Right renal pelvis (tissue), 4 donors: Measurements from ENCODE around the gene PARD3. TPM values are rescaled to one million over a fixed set of nuclear protein-coding genes. Genes with fewer than 3 reads are reported as not detected.
"Not testable (repeated sequence)": the region's sequence is repeated elsewhere in the genome, so short reads cannot be mapped to it uniquely, and the experiment has no call there.

Source experiments
- DNase-seq, 4 donors: peaks; one replicate each; pipeline ENCODE4 v3.0.0-alpha.2; 2013; ENCODE audit warnings: low read depth in 4 of 4, low spot score in 3 of 4, missing footprints in 1 of 4
- polyA plus RNA-seq, 4 donors: library from polyadenylated mRNA; unstranded; fragments of 120-200 nt; gene quantifications; one replicate each; pipeline ENCODE4 v1.2.1, GENCODE V29; 2013; ENCODE audit not compliant: insufficient read length in 4 of 4

Gene PARD3
- polyA plus RNA-seq, 4 donors = 62.1 to 76.2 (median 71.3) TPM

DNA sequence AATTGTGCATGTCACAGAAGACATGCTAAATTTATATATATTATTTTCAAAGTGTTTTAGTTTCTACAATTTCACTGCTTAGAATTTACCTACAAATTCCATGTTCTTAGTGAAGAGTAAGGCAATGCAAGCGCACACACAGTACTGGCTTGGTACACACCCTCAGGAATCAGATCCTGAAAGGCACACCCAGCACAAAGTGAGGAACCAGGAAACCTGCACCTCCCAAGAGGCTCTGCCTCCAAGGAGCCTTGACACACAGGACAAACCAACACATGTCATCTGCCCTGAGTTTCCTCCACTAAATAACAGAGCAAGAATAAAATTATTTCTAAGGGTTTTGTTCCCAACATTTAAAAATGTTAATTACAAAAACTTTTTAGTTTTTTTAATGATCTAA, 156.2 kb downstream of the PARD3 start:
- no peak for DNase-seq

- DNase-seq = no peak
Observed at GRCh38 chr10:34656661-34657060, 158.4 kb downstream of the PARD3 start.

DNA sequence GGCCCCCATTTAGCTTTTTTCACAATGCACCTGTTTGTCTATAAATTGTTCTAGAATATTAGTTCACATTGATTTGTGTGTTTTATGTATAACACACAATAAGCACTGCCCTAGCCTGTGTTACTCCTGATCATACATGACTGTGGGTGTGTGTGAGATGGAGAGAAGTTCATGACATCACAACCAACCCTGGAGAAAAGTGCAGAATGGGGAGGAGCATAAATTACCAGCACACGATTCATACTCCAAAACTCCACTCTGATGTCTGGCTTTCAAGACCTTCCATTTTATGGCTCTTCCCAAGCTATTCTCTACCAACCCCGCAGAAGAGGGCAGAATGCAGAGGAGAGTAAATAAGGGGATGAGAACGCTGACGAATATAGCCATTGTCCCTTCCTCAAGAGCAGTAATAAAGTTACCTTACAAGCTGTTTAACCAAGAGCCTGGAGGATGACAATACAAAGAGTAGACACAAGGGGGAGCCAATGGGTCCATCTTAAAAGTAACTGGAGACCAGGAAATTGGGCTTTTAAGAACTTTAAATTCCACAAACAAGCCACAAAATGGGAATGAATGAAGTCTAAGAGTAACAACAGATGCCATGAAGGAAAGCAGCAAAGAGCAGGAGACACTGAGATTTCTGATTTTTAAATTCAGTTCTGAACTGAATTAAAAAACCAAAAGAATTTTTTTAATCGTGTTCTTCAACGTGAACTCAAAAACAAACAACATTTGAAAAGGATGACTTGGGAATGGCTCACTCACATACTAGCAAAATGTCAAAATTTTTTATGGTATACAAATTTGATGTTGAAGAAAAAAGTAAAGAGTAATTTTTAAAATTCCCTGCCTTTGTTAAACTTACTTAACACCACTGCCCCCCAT, 159.6 kb downstream of the PARD3 start:
- DNase-seq = peak; percentile 56 to 70 (median 66)

GRCh38 chr10:34654211-34654610, 160.9 kb downstream of the PARD3 start:
- DNase-seq = no peak

DNA sequence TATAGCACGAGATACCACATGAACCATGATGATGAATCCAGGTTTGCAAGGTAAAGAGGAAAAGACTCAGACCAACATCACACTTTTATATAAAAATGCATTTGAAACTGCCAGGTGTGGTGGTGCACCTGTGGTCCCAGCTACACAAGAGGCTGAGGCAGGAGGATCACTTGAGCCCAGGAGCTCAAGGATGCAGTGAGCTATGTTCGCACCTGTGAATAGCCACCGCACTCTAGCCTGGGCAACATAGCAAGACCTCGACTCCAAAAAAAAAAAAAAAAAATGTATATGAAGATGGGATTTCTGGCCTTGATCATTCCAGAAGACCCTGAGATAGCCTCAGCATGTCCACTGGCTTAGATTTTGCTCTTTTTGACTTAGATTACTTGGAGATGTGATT, 161.6 kb downstream of the PARD3 start:
- DNase-seq = no peak

DNA sequence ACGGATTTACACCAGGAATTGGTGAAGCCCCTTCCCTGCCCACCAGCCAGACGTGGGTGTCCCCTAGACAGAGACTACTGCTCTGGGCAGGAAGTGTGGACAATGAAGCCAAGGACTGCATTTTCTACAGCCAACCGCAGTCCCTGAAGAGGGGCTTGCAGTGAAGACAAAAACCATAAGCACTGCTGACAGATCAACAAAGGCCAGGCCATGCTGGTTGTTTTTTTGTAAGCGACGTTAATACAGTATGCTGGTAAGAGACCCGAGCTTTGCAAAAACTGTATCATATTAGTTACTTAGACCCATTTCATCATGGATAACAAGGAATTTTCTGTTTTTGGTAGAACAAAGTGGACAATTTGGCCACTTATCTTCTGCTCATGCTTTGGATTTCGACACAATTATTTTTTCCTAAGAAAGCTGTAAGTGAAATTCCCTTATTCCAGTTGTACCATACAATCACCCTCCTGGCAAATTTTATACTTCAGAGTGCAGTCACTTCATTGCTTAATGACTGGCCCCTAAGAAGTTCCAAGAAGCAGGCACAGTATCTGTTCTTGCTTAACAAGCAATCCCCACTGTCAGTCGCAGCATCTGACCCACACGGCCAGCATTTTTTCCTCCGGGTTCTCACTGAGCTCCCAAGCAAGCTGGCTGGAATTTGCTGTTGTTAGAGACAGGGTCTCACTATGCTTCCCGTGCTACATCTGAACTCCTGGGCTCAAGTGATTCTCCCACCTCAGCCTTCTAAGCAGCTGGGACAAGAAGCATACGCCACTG, 163.5 kb downstream of the PARD3 start:
- DNase-seq = no peak

DNA sequence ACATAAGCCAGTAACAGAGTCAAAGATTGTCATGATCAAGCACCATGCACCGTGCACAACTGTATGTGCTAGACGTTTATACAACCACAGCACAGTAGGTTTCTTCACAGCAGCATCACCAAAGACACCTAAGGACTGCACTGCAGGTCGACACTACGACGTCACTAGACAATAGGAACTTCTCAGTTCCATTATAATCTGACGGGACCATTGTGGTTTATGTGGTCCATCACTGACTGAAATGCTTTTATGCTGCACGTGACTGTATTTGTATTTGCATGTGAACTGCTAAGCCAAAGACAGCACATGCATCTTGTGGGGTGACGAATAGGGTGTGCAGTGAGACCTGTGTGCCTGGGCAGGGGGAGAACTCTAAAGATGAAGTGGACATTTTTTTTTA, 164.9 kb downstream of the PARD3 start:
- no peak for DNase-seq

DNA sequence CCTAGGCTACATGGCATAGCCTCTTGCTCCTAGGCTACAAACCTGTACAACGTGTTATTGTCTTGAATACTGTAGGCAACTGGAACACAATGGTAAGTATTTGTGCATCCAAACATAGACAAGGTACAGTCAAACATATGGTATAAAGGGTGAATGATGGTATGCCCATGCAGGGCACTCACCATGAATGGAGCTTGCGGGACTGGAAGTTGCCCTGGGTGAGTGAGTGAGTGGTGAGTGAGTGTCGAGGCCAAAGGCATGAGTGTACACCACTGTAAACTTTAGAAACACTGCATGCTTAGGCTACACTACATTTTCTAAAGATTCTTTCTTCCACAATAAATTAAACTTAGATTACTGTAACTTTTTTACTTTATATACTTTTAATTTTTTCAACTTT, 165.7 kb downstream of the PARD3 start:
- DNase-seq = no peak

DNA sequence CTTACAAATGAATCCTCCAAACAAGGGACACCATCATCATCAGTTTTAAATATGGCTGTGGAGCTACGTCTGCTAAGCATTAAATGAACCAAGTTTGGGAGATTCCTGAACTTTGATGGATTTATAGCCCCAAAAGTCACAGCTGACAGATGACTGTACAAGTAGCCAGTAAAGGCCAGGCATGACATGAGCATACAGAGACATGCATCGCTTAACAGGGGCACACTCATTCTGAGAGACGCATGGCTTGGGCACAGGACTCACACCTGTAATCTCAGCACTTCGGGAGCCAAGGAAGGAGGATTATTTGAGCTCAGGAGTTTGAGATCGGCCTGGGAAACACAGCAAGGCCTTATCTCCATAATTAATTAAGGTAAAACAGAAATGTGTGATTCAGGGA, 166.2 kb downstream of the PARD3 start:
- no peak for DNase-seq

- no peak for DNase-seq
Observed at GRCh38 chr10:34647875-34648865, 166.9 kb downstream of the PARD3 start.

- DNase-seq = no peak
Observed at GRCh38 chr10:34647160-34647559, 167.9 kb downstream of the PARD3 start.

DNA sequence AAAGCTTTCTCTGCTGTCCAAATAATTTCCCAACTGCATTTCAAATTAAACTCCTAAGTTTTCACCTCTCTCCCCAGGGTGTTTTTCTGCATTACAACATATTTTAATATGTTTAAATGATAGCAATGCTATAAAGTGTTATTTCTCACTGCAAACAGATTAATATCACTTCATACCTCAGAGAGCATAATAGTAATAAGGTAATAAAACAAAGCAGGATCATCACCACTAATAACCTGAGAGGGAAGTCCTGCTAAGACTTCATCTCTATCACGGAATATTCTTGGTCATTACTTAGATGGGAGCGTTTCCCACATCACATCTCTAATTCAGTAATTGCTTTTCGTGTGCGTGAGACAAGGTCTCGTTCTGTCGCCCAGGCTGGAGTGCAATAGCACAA, 168.8 kb downstream of the PARD3 start:
- DNase-seq = no peak

GRCh38 chr10:34644815-34645214, 170.3 kb downstream of the PARD3 start:
- DNase-seq = not testable (repeated sequence)

DNA sequence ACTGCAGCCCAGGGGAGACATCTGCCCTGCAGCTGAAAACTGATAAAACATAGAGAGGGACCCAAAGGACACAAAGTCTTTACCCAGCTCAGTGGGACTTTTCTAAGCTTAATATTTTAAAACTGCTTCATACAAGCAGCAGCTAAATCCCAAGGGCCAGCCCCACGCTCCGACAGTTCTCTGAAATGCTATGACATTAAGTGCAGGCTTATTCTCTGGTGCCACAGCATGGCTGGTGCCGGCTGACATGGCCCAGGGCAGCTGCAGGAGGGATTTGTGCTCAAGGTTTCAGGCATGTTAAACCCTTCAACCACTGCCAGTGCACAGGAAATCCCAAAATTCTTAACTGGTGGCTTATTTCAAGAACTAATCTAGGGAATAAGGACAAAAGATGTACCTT, 170.9 kb downstream of the PARD3 start:
- DNase-seq = no peak

DNA sequence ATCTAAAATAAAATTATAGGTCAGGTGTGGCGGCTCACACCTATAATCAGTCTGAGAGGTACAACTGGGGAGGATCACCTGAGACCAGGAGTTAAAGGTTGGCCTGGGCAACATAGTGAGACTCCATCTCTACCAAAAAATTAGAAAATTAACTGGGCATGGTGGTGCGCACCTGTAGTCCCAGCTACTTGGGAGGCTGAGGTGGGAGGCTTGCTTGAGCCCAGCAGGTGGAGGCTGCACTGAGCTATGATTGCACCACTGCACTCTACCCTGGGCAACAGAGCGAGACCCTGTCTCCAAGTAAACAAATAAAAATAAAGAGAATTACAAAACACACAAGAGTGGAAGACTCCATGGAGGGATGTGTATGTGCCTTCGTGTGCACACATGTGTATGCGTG, 171.5 kb downstream of the PARD3 start:
- no peak for DNase-seq

DNA sequence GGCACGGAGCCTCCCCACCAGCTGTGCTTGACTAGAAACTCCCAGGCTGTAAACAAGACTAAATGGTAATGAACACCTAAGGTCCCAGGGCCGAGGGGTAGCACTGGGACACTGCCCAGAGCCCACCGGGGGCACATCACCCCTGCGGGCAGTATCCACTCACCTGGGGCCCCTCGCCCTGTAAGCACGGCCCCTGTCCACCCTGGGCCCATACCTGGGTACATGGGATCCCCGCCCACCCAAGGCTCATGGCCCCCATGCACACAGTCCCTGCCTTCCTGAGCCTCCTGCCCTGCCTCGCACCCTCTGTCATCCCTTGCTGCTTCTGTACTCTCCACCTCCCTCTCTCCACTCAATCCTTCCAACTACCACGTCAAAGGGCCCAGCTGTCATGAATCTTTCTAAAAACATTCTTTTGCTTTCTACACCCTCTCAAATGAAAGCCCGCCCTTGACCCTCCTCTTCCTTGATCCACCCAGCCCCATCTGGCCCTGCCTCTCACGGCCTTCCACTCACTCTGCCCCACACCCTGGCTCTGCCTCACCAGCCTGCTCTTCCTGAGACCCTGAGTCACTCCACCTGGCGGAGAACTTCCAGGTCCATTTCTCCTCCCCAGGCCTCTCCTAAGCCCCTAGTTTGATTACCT, 173.1 kb downstream of the PARD3 start:
- no peak for DNase-seq

DNA sequence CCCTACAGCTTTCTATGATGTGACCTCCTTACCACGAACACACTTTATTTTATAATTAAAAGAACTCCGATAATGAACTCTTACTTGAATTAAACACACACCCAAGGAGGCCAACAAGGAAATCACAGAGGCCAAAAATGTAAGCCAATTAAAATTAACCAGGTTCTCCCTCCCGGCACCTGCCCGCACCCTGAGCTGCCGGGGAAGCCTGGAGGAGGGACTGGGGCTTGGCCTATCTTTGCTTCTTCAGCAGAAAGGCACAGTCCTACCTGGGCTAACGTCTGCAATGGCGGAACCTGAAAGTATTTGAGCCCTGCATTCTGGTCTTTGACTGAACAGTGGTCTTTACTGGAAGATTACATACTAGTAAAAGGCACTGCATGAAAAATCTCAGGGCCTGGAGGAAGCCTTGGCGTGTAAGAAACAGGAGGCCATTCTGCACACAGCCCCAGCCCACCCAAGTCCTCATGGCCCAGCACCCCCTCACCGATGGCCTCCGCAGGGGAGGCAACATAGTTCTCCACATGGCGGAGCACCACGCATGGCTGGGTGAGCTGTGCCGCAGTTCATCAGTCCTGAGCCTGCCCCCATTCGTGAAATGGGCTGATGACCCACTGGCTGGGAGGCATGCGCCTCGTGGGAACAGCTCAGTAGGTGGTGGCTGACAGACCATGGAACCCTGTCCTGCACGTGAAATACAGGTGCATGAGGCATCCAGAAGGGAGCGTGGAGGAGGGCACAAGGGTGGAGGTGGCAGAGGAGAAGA, 173.8 kb downstream of the PARD3 start:
- DNase-seq = no peak

DNA sequence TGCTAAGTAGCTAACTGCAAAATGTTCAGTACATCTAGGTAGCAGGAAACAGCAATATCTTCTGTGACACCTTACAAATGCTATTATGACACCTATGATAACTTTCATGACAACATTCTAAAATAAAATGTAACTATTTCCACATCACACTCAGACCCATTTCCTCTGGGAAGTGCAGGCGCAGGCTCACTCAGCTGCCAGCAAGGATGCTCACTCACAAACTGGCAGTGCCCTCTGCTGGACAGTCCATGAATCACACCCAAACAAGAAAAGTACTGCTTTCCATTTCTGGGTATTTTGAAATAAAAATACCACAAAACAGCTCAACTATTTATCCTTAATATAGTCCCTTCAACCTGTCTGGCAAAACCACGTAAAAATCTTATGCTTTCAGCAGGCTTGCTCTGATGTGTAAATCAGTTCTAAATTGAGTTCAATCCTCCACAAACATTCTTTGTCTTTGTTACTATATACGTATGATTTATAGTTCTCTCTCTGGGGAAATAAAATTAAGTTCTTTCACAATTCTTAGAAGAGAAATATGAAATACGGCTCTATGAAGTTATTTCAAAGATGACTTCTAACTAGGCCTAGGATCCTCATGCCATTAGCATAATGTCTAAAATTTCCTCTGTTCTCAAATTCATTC, 176.6 kb downstream of the PARD3 start:
- peak; percentile 70 to 79 (median 74) for DNase-seq

- DNase-seq = peak in 3 of 4 donors; percentile 33 to 63 (median 47)
Observed at GRCh38 chr10:34637418-34637911, 177.6 kb downstream of the PARD3 start.
